GM23338 (cell line): ENCODE results near the gene LRRC52. TPM values are rescaled to one million over a fixed set of nuclear protein-coding genes. Genes with fewer than 3 reads are reported as not detected.

Source experiments
- ATAC-seq: fragments of 200-7000 bp; cut with Tn5 transposase; 3 replicates; pipeline ENCODE4 v1.9.1; 2020
- DNase-seq: peaks from one replicate; pipeline ENCODE4 v3.0.0-alpha.2; 2015; ENCODE audit warnings: low spot score
- H2AFZ ChIP-seq: fragments of 200-600 bp; sonication (generic); 2 replicates; pipeline ENCODE4 v1.8.0; 2016; ENCODE audit warnings: antibody characterized with exemption, mild to moderate bottlenecking, moderate library complexity
- H3F3A ChIP-seq: fragments of 200-600 bp; sonication (generic); replicated peaks from 2 replicates; pipeline ENCODE4 v1.8.0; 2017; ENCODE audit warnings: antibody characterized with exemption, mixed run types, low read depth
- H3K27ac ChIP-seq: fragments of 200-600 bp; sonication (generic); 2 replicates; pipeline ENCODE4 v1.6.1; 2016; ENCODE audit warnings: low read depth
- H3K27me3 ChIP-seq: fragments of 200-600 bp; sonication (generic); 2 replicates; pipeline ENCODE4 v1.8.0; 2016; ENCODE audit warnings: mild to moderate bottlenecking, mixed run types, moderate library complexity; ENCODE audit not compliant: insufficient read depth
- H3K36me3 ChIP-seq: fragments of 200-600 bp; sonication (generic); 2 replicates; pipeline ENCODE4 v1.8.0; 2016; ENCODE audit warnings: mild to moderate bottlenecking; ENCODE audit not compliant: insufficient read depth
- H3K4me1 ChIP-seq: fragments of 200-600 bp; sonication (generic); 2 replicates; pipeline ENCODE4 v1.8.0; 2016; ENCODE audit warnings: mild to moderate bottlenecking, moderate library complexity; ENCODE audit not compliant: insufficient read depth
- H3K4me2 ChIP-seq: fragments of 200-600 bp; sonication (generic); 2 replicates; pipeline ENCODE4 v1.7.1; 2017; ENCODE audit warnings: mixed run types
- H3K4me3 ChIP-seq: fragments of 200-600 bp; sonication (generic); 2 replicates; pipeline ENCODE4 v1.6.1; 2016; ENCODE audit warnings: mixed run types
- H3K79me2 ChIP-seq: fragments of 200-600 bp; sonication (generic); replicated peaks from 2 replicates; pipeline ENCODE4 v1.8.0; 2017; ENCODE audit warnings: mild to moderate bottlenecking; ENCODE audit not compliant: insufficient read depth
- H3K9me2 ChIP-seq: fragments of 200-600 bp; sonication (generic); 2 replicates; pipeline ENCODE4 v1.8.0; 2017; ENCODE audit not compliant: insufficient read depth
- H4K20me1 ChIP-seq: fragments of 200-600 bp; sonication (generic); replicated peaks from 2 replicates; pipeline ENCODE4 v1.8.0; 2017; ENCODE audit warnings: mild to moderate bottlenecking; ENCODE audit not compliant: insufficient read depth
- H3K27ac Mint-ChIP-seq: 2 replicates; pipeline ENCODE4 v1.8.0; 2020; ENCODE audit warnings: inconsistent platforms, mild to moderate bottlenecking, moderate library complexity, mixed read lengths
- H3K27me3 Mint-ChIP-seq: 3 replicates; pipeline ENCODE4 v1.8.0; 2022; ENCODE audit warnings: low read depth, mild to moderate bottlenecking, moderate library complexity, mixed read lengths, inconsistent platforms; ENCODE audit not compliant: insufficient read depth, poor library complexity
- H3K36me3 Mint-ChIP-seq: 3 replicates; pipeline ENCODE4 v1.8.0; 2021; ENCODE audit warnings: low read depth, mild to moderate bottlenecking, inconsistent platforms, moderate library complexity, mixed read lengths
- H3K4me1 Mint-ChIP-seq: 3 replicates; pipeline ENCODE4 v1.8.0; 2020; ENCODE audit warnings: mild to moderate bottlenecking, inconsistent platforms, mixed read lengths
- H3K4me3 Mint-ChIP-seq: 3 replicates; pipeline ENCODE4 v1.8.0; 2021; ENCODE audit warnings: moderate library complexity, mild to moderate bottlenecking, inconsistent platforms, mixed read lengths
- H3K9me3 Mint-ChIP-seq: 3 replicates; pipeline ENCODE4 v1.8.0; 2020; ENCODE audit warnings: moderate library complexity, mild to moderate bottlenecking, inconsistent platforms, mixed read lengths
- CREB1 ChIP-seq: fragments of 250-450 bp; sonication (Bioruptor Pico); IDR thresholded peaks from 2 replicates; pipeline ENCODE4 v1.5.0; 2020; ENCODE audit warnings: low read depth, mild to moderate bottlenecking, moderate library complexity
- ETS1 ChIP-seq: IDR thresholded peaks from 2 replicates; pipeline ENCODE4 v1.6.1; 2016; ENCODE audit warnings: antibody characterized with exemption
- STAT1 ChIP-seq: IDR thresholded peaks from one replicate; pipeline ENCODE4 v1.6.1; 2016; ENCODE audit warnings: antibody characterized with exemption; ENCODE audit not compliant: unreplicated experiment
- ZNF114 ChIP-seq: fragments of 250-450 bp; sonication (Bioruptor Pico); IDR thresholded peaks from 2 replicates; pipeline ENCODE4 v1.5.0; 2020; ENCODE audit warnings: mild to moderate bottlenecking, moderate library complexity
- ZNF331 ChIP-seq: fragments of 250-450 bp; sonication (Bioruptor Pico); IDR thresholded peaks from 2 replicates; pipeline ENCODE4 v1.5.0; 2020; ENCODE audit warnings: low read depth, mild to moderate bottlenecking, moderate library complexity
- polyA plus RNA-seq: library from polyadenylated mRNA; unstranded; fragments of >200 nt; fragmentation: Nextera tagmentation; extraction: Ambion mirVana; gene quantifications from 2 replicates; pipeline ENCODE4 v1.2.1, GENCODE V29; 2016
- total RNA-seq: library from RNA; depleted of rRNA; stranded (reverse); fragments of >200 nt; shearing (Covaris generic); gene quantifications from 2 replicates; pipeline ENCODE4 v1.2.3, GENCODE V29; 2014
- TF ChIP-seq, protein P1 (sequence below): fragments of 250-450 bp; sonication (Bioruptor Pico); IDR thresholded peaks from 2 replicates; pipeline ENCODE4 v1.5.0; 2020; ENCODE audit warnings: mild to moderate bottlenecking, moderate library complexity

Gene LRRC52
- total and polyA plus RNA-seq, 2 experiments from 2014 or later: not detected

- no peak for TF ChIP-seq STAT1
- no peak for TF ChIP-seq ZNF114 (CRISPR knock-in tag)
Observed at GRCh38 chr1:165575468-165576099, 31.8 kb downstream of the LRRC52 start (continued).

DNA sequence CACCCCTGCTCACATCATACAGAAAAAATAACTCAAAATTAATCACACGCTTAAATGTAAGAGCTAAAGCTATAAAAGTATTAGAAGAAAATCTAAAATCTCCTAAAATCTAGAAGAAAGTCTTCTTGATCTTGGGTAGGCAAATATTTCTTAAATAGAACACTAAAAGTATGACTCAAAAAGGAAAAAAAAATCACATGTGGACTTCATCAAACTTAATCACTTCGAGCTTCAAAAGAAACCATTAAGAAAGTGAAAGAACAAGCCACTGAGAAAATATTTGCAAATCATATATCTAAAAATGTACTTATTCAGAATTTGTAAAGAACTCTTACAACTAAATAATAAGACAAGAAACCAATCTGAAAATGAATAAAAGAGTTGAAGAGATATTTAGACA is 32.7 kb downstream of the LRRC52 start:
- H3K27me3 ChIP-seq: no peaks in the 10 kb centered on the region
- Mint-ChIP-seq H3K4me3 (no peak overlapping the region), H3K4me1 (no peaks in the 10 kb centered on the region), H3K27me3 (no peaks in the 10 kb centered on the region), H3K9me3 (no peaks in the 10 kb centered on the region), H3K27ac (no peak overlapping the region), H3K36me3 (no peaks in the 10 kb centered on the region)
- no peak for TF ChIP-seq ZNF331 (CRISPR knock-in tag)
- TF ChIP-seq, protein P1, sequence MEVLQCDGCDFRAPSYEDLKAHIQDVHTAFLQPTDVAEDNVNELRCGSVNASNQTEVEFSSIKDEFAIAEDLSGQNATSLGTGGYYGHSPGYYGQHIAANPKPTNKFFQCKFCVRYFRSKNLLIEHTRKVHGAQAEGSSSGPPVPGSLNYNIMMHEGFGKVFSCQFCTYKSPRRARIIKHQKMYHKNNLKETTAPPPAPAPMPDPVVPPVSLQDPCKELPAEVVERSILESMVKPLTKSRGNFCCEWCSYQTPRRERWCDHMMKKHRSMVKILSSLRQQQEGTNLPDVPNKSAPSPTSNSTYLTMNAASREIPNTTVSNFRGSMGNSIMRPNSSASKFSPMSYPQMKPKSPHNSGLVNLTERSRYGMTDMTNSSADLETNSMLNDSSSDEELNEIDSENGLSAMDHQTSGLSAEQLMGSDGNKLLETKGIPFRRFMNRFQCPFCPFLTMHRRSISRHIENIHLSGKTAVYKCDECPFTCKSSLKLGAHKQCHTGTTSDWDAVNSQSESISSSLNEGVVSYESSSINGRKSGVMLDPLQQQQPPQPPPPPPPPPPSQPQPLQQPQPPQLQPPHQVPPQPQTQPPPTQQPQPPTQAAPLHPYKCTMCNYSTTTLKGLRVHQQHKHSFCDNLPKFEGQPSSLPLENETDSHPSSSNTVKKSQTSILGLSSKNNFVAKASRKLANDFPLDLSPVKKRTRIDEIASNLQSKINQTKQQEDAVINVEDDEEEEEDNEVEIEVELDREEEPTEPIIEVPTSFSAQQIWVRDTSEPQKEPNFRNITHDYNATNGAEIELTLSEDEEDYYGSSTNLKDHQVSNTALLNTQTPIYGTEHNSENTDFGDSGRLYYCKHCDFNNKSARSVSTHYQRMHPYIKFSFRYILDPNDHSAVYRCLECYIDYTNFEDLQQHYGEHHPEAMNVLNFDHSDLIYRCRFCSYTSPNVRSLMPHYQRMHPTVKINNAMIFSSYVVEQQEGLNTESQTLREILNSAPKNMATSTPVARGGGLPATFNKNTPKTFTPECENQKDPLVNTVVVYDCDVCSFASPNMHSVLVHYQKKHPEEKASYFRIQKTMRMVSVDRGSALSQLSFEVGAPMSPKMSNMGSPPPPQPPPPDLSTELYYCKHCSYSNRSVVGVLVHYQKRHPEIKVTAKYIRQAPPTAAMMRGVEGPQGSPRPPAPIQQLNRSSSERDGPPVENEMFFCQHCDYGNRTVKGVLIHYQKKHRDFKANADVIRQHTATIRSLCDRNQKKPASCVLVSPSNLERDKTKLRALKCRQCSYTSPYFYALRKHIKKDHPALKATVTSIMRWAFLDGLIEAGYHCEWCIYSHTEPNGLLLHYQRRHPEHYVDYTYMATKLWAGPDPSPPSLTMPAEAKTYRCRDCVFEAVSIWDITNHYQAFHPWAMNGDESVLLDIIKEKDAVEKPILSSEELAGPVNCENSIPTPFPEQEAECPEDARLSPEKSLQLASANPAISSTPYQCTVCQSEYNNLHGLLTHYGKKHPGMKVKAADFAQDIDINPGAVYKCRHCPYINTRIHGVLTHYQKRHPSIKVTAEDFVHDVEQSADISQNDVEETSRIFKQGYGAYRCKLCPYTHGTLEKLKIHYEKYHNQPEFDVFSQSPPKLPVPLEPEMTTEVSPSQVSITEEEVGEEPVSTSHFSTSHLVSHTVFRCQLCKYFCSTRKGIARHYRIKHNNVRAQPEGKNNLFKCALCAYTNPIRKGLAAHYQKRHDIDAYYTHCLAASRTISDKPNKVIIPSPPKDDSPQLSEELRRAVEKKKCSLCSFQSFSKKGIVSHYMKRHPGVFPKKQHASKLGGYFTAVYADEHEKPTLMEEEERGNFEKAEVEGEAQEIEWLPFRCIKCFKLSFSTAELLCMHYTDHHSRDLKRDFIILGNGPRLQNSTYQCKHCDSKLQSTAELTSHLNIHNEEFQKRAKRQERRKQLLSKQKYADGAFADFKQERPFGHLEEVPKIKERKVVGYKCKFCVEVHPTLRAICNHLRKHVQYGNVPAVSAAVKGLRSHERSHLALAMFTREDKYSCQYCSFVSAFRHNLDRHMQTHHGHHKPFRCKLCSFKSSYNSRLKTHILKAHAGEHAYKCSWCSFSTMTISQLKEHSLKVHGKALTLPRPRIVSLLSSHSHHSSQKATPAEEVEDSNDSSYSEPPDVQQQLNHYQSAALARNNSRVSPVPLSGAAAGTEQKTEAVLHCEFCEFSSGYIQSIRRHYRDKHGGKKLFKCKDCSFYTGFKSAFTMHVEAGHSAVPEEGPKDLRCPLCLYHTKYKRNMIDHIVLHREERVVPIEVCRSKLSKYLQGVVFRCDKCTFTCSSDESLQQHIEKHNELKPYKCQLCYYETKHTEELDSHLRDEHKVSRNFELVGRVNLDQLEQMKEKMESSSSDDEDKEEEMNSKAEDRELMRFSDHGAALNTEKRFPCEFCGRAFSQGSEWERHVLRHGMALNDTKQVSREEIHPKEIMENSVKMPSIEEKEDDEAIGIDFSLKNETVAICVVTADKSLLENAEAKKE: no peak
- TF ChIP-seq ETS1: no peak
- TF ChIP-seq CREB1 (CRISPR knock-in tag): no peak
- no peak overlapping the region for H3K4me3 ChIP-seq
- no peaks in the 10 kb centered on the region for H4K20me1 ChIP-seq
- H3K4me1 ChIP-seq: no peaks in the 10 kb centered on the region
- no peaks in the 10 kb centered on the region for H3K36me3 ChIP-seq
- H3F3A ChIP-seq: no peaks in the 10 kb centered on the region
- H3K27ac ChIP-seq: no peak overlapping the region
- no peaks in the 10 kb centered on the region for H3K9me2 ChIP-seq
- H3K79me2 ChIP-seq: no peaks in the 10 kb centered on the region
- H2AFZ ChIP-seq: no peak overlapping the region
- ATAC-seq: no peak
- no peak overlapping the region for H3K4me2 ChIP-seq
- no peak for DNase-seq
